Natural killer cell (primary cell): Measurements from ENCODE around the gene MDH1B. TPM values are rescaled to one million over a fixed set of nuclear protein-coding genes. Genes with fewer than 3 reads are reported as not detected.
"Not testable (repeated sequence)": the region's sequence is repeated elsewhere in the genome, so short reads cannot be mapped to it uniquely, and the experiment has no call there.

Experiments used
- ATAC-seq, 3 donors: fragments of 150-1000 bp in 2 of 3; fragments of 200-7000 bp in 1 of 3; cut with Tn5 transposase; 1 replicate in 1 of 3; 2 replicates in 2 of 3; pipeline ENCODE4 v1.10.0; 2021; ENCODE audit warnings: mild to moderate bottlenecking in 2 of 3, moderate library complexity in 2 of 3
- DNase-seq, 2 donors: peaks; one replicate each; pipeline versions ENCODE4 v3.0.0 to v3.0.0-alpha.2; 2013 to 2021; ENCODE audit warnings: mixed read lengths in 1 of 2
- H3K27ac ChIP-seq: one replicate; pipeline ENCODE4 v1.5.1; 2013; ENCODE audit warnings: mild to moderate bottlenecking, low read length
- H3K27me3 ChIP-seq: one replicate; pipeline ENCODE4 v1.6.1; 2013; ENCODE audit warnings: low read length; ENCODE audit not compliant: control insufficient read depth, insufficient read depth
- H3K36me3 ChIP-seq: one replicate; pipeline ENCODE4 v1.6.1; 2013; ENCODE audit warnings: low read length; ENCODE audit not compliant: control insufficient read depth, insufficient read depth
- H3K4me1 ChIP-seq: one replicate; pipeline ENCODE4 v1.6.1; 2013; ENCODE audit warnings: low read length; ENCODE audit not compliant: control insufficient read depth, insufficient read depth
- H3K4me3 ChIP-seq: one replicate; pipeline ENCODE4 v1.5.1; 2013; ENCODE audit warnings: low read length
- H3K9me3 ChIP-seq: one replicate; pipeline ENCODE4 v1.6.1; 2013; ENCODE audit warnings: low read length; ENCODE audit not compliant: control insufficient read depth, insufficient read depth
- H3K27ac Mint-ChIP-seq, 2 donors: one replicate each; pipeline ENCODE4 v1.8.0; 2022; ENCODE audit warnings: mild to moderate bottlenecking in 2 of 2, mixed read lengths in 2 of 2, moderate library complexity in 1 of 2
- H3K27me3 Mint-ChIP-seq, 2 donors: one replicate each; pipeline ENCODE4 v1.8.0; 2022; ENCODE audit warnings: low read depth in 2 of 2, mixed read lengths in 2 of 2
- H3K36me3 Mint-ChIP-seq: one replicate; pipeline ENCODE4 v1.8.0; 2022; ENCODE audit warnings: mixed read lengths
- H3K4me1 Mint-ChIP-seq, 2 donors: one replicate each; pipeline ENCODE4 v1.8.0; 2022; ENCODE audit warnings: mixed read lengths in 2 of 2
- H3K4me3 Mint-ChIP-seq: one replicate; pipeline ENCODE4 v1.8.0; 2022; ENCODE audit warnings: mild to moderate bottlenecking, moderate library complexity, mixed read lengths
- H3K9me3 Mint-ChIP-seq, 2 donors: one replicate each; pipeline ENCODE4 v1.8.0; 2022; ENCODE audit warnings: mixed read lengths in 2 of 2
- WGBS: methylation state at CpG from one replicate; pipeline ENCODE4 v1.1.7; 2013; ENCODE audit warnings: missing lambda C conversion rate; ENCODE audit not compliant: insufficient coverage; 5-methylcytosine and 5-hydroxymethylcytosine counted together
- intact Hi-C: fragments of 100-400 bp; cut with micrococcal nuclease; formaldehyde crosslinking; loops from one replicate; pipeline ENCODE4 v1.14.2; 2022
- total RNA-seq, 4 donors: library from RNA; stranded (reverse); fragments of 120-200 nt in 1 of 4; gene quantifications; one replicate each; pipeline versions ENCODE4 v1.2.3 to v1.2.4, GENCODE V29; 2013 to 2022
- TF ChIP-seq, protein P1 (sequence below): fragments of 200-600 bp; IDR thresholded peaks from one replicate; pipeline ENCODE4 v1.8.0; 2022; ENCODE audit warnings: antibody characterized with exemption

MDH1B gene
- total RNA-seq, 3 donors from 2014 or later (not counting 1 experiment from before 2014, with no cell fraction given) = not detected

DNA sequence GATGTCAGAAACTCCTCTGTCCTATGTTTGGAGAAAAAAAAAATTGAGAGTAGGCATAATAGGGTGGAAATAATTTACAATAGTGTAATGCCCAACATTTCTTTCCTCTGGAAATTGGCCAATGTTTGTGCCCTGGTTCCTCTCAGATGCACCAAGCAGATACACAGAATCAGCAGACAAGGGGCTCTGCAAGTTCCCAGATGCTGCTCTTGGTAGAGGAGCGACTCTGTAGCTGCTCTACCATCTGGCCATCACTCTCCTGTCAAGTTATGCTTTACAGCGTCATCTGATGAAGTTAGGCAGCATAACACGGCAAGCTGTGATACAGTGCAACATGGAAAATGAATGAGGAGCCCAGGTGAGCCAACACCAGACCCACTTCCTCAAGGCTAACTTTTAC lies 48.5 kb downstream of the MDH1B start:
- Mint-ChIP-seq H3K4me1 (no peaks in the 10 kb centered on the region), H3K27ac (no peak overlapping the region), H3K36me3 (no peaks in the 10 kb centered on the region), H3K4me3 (no peak overlapping the region), H3K27me3 (peaks cover 14 to 16% of the 10 kb centered on the region in 2 donors), H3K9me3 (no peaks in the 10 kb centered on the region)
- DNase-seq = no peak
- TF ChIP-seq, protein P1, sequence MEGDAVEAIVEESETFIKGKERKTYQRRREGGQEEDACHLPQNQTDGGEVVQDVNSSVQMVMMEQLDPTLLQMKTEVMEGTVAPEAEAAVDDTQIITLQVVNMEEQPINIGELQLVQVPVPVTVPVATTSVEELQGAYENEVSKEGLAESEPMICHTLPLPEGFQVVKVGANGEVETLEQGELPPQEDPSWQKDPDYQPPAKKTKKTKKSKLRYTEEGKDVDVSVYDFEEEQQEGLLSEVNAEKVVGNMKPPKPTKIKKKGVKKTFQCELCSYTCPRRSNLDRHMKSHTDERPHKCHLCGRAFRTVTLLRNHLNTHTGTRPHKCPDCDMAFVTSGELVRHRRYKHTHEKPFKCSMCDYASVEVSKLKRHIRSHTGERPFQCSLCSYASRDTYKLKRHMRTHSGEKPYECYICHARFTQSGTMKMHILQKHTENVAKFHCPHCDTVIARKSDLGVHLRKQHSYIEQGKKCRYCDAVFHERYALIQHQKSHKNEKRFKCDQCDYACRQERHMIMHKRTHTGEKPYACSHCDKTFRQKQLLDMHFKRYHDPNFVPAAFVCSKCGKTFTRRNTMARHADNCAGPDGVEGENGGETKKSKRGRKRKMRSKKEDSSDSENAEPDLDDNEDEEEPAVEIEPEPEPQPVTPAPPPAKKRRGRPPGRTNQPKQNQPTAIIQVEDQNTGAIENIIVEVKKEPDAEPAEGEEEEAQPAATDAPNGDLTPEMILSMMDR = no peak
- Histone ChIP-seq H3K4me1 (no peaks in the 10 kb centered on the region), H3K9me3 (no peaks in the 10 kb centered on the region), H3K27ac (no peak overlapping the region), H3K27me3 (no peaks in the 10 kb centered on the region), H3K4me3 (no peak overlapping the region), H3K36me3 (no peaks in the 10 kb centered on the region)
- 79% methylated on average over 3 of the region's 3 CpGs for WGBS
- ATAC-seq = no peak
- intact Hi-C loops = no loop called here

DNA sequence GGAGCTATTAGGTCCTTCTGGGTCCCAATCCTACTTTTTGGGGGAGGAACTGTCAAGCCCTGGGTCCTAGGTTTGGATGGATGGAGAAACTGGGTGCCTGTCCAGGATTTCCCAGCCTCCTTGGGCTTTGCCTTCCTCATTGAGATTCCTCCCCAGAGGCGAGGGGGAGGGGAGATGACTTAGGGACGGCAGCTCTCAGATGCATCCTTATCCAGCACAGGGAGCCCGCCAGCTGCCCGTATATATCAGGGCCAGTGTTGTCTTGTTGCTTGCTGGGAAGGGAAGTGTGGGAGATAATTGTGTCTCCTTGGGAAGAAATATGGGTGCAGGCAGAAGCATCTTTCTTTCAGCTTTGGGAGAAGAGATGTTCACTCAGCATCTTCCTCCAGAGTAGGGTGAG lies 49.9 kb downstream of the MDH1B start:
- H3K36me3 Mint-ChIP-seq, H3K9me3 Mint-ChIP-seq, DNase-seq, H3K27ac ChIP-seq, H3K36me3 ChIP-seq, H3K9me3 ChIP-seq, H3K4me3 ChIP-seq, H3K4me3 Mint-ChIP-seq, H3K4me1 Mint-ChIP-seq, H3K27me3 ChIP-seq, intact Hi-C loops, H3K4me1 ChIP-seq, ATAC-seq, H3K27ac Mint-ChIP-seq: not testable (repeated sequence)
- H3K27me3 Mint-ChIP-seq = peaks cover 13 to 14% of the 10 kb centered on the region in 2 donors
- WGBS = 96% methylated on average over 4 of the region's 4 CpGs

DNA sequence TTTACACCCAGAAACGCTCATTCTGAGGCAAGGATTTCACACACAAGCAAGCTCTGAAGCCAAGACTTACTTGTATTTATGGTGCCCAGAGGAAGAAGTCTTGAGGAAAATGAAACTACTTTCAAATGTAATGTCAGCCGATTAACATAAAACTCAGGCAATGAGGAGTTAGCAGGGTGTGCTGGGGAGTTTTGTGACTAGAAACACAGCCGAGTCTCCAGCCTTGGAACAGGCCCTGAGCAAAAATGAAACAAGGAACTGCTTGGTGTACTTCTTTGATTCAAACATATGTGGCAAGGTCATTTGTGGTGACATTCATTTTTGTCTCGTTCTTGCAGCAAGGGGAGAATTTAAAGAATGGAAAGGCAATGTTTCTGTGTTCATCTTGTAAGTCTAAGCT lies 51.4 kb downstream of the MDH1B start:
- Histone ChIP-seq H3K27ac (no peak overlapping the region), H3K9me3 (no peaks in the 10 kb centered on the region), H3K4me3 (no peak overlapping the region), H3K4me1 (no peaks in the 10 kb centered on the region), H3K36me3 (no peaks in the 10 kb centered on the region), H3K27me3 (no peaks in the 10 kb centered on the region)
- TF ChIP-seq, protein P1 = no peak
- intact Hi-C loops = no loop called here
- Mint-ChIP-seq H3K9me3 (no peaks in the 10 kb centered on the region), H3K27me3 (peaks cover 5 to 8% of the 10 kb centered on the region in 2 donors), H3K27ac (no peak overlapping the region), H3K4me1 (no peaks in the 10 kb centered on the region), H3K36me3 (no peaks in the 10 kb centered on the region), H3K4me3 (no peak overlapping the region)
- DNase-seq (no peak), ATAC-seq (no peak)
- WGBS = 48% methylated on average over 4 of the region's 4 CpGs

DNA sequence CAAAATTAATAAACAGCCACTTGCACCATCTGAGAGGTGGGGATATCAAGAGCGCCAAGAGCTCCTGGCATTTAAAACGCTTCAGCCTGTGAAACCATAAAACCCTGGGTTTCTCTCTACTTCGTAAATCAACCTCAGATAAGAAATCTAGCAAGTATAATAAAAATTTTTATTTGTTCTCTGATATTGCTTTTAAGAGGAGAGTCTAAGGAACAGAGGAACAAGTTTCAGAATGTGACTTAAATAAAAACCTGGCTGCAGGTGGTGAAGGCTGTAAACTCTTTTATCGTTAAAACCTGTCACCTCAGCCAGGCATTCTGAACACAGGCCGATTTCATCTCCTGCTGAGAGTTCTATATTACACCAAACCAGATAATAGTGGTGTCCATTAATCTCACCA lies 56.8 kb downstream of the MDH1B start:
- WGBS = 54% methylated on average over 3 of the region's 5 CpGs
- H3K9me3 ChIP-seq = no peaks in the 10 kb centered on the region
- TF ChIP-seq, protein P1 = no peak
- no peaks in the 10 kb centered on the region for H3K4me1 Mint-ChIP-seq
- H3K4me3 Mint-ChIP-seq = no peak overlapping the region
- peaks cover 0 to 7% of the 10 kb centered on the region in 2 donors for H3K27me3 Mint-ChIP-seq
- no peak overlapping the region for H3K4me3 ChIP-seq
- no peaks in the 10 kb centered on the region for H3K9me3 Mint-ChIP-seq
- H3K27ac ChIP-seq = no peak overlapping the region
- no peak for DNase-seq
- H3K27me3 ChIP-seq = no peaks in the 10 kb centered on the region
- H3K4me1 ChIP-seq = no peaks in the 10 kb centered on the region
- no peaks in the 10 kb centered on the region for H3K36me3 ChIP-seq
- no peaks in the 10 kb centered on the region for H3K36me3 Mint-ChIP-seq
- no peak overlapping the region for H3K27ac Mint-ChIP-seq
- ATAC-seq = no peak
- intact Hi-C loops = no loop called here
